ENCODE results near the gene N4BP2L1. TPM values are rescaled to one million over a fixed set of nuclear protein-coding genes. Genes with fewer than 3 reads are reported as not detected.

N4BP2L1 gene
- total and polyA plus RNA-seq, 2 of the 8 experiments (the other 6 are each of a cell fraction or from before 2014, with no cell fraction given) = 1.3 to 3.1 TPM

DNA sequence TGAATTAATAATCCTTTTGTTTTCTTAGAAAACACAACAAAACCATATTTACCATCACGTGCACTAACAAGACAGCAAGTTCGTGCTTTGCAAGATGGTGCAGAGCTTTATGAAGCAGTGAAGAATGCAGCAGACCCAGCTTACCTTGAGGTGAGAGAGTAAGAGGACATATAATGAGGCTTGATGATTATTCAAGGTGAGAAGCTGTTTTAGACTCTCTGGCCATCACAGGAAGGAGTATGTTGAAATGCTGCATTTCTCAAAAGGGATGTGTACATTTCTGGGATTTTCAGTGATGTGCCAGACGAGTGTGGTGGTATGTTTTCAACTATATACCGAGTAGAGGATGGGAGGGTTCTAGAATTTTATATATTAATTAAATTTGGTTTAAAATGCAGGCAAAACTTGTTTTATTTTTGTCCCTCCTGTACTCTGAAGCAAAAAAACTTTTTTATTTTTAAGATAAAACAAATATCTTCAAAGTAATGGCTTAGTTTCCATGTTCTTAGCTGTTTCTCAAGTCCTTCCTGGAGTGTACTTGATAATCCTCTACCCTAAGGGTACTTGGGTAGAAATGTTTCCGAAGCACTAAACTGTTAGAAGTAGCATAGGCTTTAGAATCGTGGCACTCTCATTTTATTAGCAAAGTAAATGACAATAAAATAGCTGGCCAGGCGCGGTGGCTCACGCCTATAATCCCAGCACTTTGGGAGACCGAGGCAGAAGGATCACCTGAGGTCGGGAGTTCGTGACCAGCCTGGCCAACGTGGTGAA is 51.1 kb downstream of the N4BP2L1 start (continued):
- no peak for TF ChIP-seq NANOG (IDR thresholded peaks at IDR 0.05; ENCODE audit: insufficient read depth, low read depth, low read length, poor library complexity, severe bottlenecking)
- no peak for TF ChIP-seq EZH2 (IDR thresholded peaks at IDR 0.05; ENCODE audit: low read depth, low read length, severe bottlenecking)
- TF ChIP-seq CEBPB (IDR thresholded peaks at IDR 0.05; ENCODE audit: low read depth, low read length) = no peak
- no peak for TF ChIP-seq RAD21 (IDR thresholded peaks at IDR 0.05 in 1 of 2, conservative IDR thresholded peaks at IDR 0.05 in 1 of 2; ENCODE audit: low read depth in 2 of 2, low read length in 2 of 2)
- no peak for TF ChIP-seq PHF8 (conservative IDR thresholded peaks at IDR 0.05; ENCODE audit: low read depth, low read length)

Measured in H1 (cell line).